Activated CD8-positive, alpha-beta memory T cell treated with anti-CD3 and anti-CD28 coated beads, Interleukin-2, amount 50 U/mL, for 24 hours (primary cell): ENCODE measurements around the gene MSANTD7.
"Not testable (repeated sequence)": the region's sequence is repeated elsewhere in the genome, so short reads cannot be mapped to it uniquely, and the experiment has no call there.

Experiments used
- DNase-seq: peaks from one replicate; pipeline ENCODE4 v3.0.0-alpha.2; 2020; ENCODE audit errors: extremely low read depth

MSANTD7 gene

GRCh38 chr10:14837003-14837756 lies 926 bp upstream of the MSANTD7 start:
- no peak for DNase-seq

- DNase-seq, result no peak
Observed at GRCh38 chr10:14838582-14839304, 637 bp downstream of the MSANTD7 start.

DNA sequence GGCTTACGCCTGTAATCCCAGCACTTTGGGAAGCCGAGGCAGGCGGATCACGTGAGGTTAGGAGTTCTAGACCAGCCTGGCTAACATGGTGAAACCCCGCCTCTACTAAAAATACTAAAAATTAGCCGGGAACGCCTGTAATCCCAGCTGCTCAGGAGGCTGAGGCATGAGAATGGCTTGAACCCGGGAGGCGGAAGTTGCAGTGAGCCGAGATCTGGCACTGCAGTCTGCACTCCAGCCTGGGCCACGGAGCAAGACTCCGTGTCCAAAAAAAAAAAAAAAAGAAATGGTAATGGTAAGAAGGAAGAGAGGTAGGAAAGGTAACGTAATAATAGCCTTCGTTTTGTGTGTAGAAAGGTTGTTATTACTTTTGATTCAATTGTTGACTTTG lies 1.2 kb downstream of the MSANTD7 start:
- DNase-seq, result no peak

DNA sequence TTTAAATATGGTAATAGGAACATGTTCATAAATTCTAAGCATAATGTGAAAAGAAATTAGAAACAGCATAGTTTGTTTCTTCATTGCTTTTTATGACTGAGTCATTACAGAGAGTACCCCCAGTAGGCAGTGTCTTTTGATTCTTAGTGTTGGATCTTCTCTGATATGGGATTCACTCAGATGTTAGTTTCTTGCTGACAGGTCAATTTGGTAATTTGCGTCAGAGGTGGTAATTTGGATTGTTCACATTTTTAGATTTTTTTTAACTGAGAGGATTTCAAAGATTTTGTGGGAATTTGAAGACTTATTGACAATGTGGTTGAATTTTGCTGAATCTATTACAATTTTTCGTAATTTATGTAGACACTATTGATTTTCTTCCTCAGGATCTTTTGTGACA lies 2.1 kb downstream of the MSANTD7 start:
- DNase-seq, result no peak

DNA sequence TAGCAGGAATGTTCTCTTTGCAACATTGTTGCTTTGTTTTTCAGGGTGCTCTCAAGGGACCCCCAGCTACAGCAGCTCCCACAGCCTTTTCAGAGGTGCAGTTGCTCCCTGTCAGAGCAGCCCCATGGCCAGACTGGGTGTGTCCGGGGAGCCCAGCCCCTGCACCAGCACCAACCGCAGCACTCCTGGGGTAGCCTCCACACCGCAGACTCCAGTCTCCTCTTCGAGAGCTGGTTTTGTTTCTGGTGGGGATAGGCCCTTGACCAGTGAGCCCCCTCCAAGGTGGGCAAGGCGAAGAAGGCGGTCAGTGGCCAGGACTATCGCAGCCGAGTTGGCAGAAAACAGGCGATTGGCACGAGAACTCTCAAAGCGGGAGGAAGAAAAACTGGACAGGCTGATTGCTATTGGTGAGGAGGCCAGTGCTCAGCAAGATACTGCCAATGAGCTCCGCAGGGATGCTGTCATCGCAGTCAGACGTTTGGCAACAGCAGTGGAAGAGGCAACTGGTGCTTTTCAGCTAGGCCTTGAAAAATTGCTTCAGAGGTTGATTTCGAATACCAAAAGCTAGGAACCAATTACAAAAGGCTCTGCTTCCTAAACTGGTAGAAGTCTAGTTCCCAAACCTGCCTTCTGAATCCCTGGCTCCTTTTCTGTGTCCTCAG lies 5.4 kb downstream of the MSANTD7 start:
- DNase-seq, result no peak

DNA sequence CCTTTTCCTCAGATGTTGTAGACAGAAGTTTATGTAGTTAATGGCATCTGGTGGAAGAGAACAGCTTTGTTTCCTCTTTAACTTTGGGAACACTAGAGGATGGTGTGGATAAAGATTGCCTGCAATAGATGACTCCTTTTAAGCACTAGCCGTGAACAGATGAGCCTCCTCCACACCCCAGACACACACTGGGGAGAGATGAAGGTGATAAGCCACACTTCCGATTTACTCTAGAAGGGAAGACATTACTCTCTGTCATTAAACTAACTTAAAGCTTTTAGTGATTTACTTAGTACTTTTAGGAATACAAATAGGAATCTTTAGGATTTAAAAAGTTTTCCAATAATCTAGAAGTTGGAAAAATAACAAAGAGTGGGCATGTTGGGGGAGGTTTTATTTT lies 6.8 kb downstream of the MSANTD7 start:
- DNase-seq, result no peak

- DNase-seq, result no peak
Observed at GRCh38 chr10:14852236-14852635, 14.1 kb downstream of the MSANTD7 start.

GRCh38 chr10:14855453-14855852 lies 17.3 kb downstream of the MSANTD7 start:
- no peak for DNase-seq

GRCh38 chr10:14858338-14858960 lies 20.3 kb downstream of the MSANTD7 start:
- DNase-seq, result no peak

DNA sequence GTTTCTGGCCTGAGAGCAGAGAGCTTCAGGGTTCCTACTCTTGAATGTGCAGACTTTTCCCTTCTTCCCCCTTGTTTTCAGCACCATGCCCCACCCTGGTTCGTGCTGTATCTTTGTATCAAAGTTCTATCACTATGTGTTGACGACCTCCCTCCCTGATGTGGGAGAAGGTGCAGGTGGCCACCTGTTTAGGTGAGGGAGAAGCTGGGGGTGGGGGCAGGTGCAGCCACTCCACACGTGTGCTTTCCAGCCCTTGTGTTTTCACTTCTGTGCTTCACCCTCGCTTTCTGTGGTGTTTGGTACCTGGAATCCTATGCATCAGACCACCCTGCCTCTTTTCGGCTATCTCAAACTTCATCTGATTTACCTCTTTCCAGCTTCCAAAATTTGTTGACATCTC lies 20.9 kb downstream of the MSANTD7 start:
- no peak for DNase-seq

GRCh38 chr10:14859775-14860174 lies 21.7 kb downstream of the MSANTD7 start:
- DNase-seq, result no peak

DNA sequence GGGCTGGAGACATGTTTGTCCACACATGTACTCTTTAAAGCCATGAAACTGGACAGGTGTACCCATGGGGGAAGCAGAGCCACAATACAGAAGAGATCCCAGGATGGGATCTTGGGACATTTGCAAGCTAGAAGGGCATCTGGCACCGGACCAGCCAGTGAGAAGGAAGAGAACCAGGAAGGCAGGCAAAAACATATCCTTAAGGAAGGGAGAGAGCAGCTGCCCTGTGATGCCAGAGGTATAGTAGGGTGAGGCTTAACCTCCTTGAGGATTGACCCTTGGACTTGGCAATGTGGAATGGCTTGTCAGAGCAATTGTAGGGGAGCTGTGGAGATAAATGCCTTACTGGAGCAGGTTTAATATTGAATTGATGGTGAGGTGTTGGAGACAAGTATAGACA lies 22.7 kb downstream of the MSANTD7 start:
- no peak for DNase-seq

DNA sequence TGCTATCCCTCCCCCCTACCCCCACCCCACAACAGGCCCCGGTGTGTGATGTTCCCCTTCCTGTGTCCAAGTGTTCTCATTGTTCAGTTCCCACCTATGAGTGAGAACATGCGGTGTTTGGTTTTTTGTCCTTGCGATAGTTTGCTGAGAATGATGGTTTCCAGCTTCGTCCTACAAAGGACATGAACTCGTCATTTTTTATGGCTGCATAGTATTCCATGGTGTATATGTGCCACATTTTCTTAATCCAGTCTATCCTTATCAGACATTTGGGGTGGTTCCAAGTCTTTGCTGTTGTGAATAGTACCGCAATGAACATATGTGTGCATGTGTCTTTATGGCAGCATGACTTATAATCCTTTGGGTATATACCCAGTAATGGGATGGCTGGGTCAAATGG lies 26.4 kb downstream of the MSANTD7 start:
- DNase-seq, result not testable (repeated sequence)

DNA sequence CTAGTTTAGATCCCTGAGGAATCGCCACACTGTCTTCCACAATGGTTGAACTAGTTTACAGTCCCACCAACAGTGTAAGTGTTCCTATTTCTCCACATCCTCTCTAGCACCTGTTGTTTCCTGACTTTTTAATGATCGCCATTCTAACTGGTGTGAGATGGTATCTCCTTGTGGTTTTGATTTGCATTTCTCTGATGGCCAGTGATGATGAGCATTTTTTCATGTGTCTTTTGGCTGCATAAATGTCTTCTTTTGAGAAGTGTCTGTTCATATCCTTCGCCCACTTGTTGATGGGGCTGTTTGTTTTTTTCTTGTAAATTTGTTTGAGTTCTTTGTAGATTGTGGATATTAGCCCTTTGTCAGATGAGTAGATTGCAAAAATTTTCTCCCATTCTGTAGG lies 26.8 kb downstream of the MSANTD7 start:
- DNase-seq, result not testable (repeated sequence)

DNA sequence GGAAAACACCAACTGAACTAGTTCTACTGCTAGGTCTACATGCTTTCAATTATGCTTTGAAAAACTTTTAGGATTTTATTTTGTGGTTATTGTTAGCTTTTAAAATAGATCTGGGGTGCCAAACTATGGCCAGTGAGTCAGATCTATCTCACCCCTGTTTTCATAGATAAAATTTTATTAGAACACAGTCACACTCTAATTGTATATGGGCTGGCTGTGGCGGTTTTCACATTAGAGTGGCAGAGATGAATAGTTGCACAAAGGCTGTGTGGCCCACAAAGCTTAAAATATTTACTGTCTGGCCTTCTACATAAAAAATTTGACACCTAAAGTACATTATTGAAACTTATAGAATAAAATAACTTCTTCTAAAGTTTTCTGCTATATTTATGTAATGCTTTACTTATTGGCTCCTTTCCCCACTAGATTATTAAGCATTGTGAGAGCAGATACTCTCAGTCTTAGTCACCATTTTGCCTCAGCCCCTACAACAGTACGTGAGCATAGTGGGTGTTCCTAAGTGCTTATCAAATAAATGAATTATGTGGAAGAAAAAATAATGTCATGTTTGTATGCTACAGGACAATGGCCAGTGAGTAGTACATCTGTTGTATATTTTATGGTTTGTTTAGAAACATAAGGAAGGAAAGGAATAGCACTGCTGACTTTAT lies 35.1 kb downstream of the MSANTD7 start:
- DNase-seq, result no peak

DNA sequence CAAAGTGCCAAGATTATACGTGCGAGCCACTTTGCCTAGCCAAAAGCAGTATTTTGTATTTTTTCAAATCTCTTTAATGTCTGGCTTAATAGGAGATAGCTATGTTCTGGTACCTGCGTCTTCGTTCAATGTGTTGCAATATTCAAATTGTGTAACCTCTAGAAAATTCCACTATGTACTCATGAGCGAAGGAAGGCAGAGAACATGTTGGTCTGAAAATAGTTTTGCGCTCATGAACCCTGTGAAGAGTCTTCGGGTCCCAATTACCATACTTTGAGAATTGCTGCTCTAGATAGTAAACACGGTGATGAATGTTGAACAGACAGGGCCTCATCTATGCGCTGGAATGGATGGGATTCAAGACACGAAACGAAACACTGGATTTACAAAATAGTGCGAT lies 37.8 kb downstream of the MSANTD7 start:
- no peak for DNase-seq

DNA sequence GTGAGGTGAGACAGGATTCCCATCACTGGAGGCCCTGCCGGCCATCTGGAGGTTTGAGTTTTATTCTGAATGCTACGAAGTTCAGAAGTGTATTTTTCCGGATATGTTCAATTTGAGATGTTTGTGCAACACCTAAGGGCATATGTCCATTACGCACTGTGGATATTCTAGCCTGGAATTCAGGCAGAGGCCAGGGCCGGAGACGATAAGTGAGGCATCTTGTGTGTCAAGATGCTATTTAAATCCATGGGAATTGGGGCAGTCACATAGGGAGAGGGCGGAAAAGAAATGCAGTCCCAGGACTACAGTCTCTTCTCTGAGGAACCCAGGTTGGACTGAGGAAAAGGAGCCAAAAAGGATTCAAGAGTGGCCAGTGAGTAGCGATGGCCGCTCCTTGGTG lies 38.7 kb downstream of the MSANTD7 start:
- no peak for DNase-seq

- DNase-seq, result peak; percentile 74
Observed at GRCh38 chr10:14878266-14879123, 40.4 kb downstream of the MSANTD7 start, which contains the start of gene SUV39H2. Gene SUV39H2 (plus strand): TSS chr10:14878866. CDS start chr10:14878889, 23 bp downstream.

DNA sequence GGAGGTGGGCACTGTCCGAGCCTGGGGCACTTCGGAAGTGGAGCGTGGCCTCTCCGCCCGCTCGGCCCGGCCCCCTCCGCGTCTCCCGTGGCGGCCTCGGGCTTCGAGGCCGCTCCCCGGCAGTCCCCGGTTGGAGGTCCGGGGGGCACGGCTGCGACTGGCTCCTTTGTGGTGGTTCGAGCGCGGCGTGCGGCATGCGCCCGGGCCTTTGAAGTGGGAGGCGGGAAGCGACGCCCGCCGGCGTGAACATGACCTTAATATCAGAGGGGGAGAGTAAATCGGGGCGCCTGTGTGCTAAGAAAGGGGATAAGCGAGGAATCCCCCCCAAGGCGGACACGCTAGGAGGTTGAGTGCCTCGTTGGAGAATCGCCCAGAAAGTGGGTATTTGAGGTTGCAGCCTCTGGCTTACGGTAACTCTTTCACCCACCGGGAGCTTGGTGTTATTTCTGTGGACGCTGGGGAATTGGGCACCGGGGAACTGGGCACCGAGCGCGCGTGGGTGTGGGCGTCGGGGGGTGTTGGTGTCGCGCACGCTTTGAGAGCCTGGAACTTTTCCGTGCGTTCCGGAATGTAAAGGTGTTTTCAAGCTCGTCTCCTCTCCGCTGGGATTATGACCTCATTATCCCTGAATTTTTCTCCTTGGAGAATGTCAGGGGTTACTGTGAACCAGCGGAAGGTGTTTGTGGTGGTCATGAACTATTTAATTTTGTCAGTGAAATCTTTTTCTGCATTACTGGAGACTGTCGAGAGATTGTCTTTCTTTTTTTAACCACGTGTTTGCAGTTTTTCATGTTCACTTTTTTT lies 41.2 kb downstream of the MSANTD7 start:
- DNase-seq, result no peak

GRCh38 chr10:14879928-14880193 lies 41.8 kb downstream of the MSANTD7 start:
- no peak for DNase-seq
